Epithelial cell of esophagus (primary cell): ENCODE data around the gene BBOX1.

Experiments used
- DNase-seq: peaks from one replicate; pipeline ENCODE4 v3.0.0; 2010; ENCODE audit warnings: low read depth
- H3K4me3 ChIP-seq: 2 replicates; pipeline ENCODE4 v1.5.1; 2011; ENCODE audit warnings: mild to moderate bottlenecking, low read length, control low read depth
- TF ChIP-seq, protein P1 (sequence below): IDR thresholded peaks from 2 replicates; pipeline ENCODE4 v1.5.1; 2011; ENCODE audit warnings: low read depth, mild to moderate bottlenecking, low read length, control low read depth, inconsistent platforms; ENCODE audit not compliant: insufficient read depth; ENCODE audit errors: missing control alignments

Gene BBOX1

GRCh38 chr11:27046956-27047355, 6.3 kb downstream of the BBOX1 start:
- no peak overlapping the region for H3K4me3 ChIP-seq
- DNase-seq: peak; percentile 84
- TF ChIP-seq, protein P1, sequence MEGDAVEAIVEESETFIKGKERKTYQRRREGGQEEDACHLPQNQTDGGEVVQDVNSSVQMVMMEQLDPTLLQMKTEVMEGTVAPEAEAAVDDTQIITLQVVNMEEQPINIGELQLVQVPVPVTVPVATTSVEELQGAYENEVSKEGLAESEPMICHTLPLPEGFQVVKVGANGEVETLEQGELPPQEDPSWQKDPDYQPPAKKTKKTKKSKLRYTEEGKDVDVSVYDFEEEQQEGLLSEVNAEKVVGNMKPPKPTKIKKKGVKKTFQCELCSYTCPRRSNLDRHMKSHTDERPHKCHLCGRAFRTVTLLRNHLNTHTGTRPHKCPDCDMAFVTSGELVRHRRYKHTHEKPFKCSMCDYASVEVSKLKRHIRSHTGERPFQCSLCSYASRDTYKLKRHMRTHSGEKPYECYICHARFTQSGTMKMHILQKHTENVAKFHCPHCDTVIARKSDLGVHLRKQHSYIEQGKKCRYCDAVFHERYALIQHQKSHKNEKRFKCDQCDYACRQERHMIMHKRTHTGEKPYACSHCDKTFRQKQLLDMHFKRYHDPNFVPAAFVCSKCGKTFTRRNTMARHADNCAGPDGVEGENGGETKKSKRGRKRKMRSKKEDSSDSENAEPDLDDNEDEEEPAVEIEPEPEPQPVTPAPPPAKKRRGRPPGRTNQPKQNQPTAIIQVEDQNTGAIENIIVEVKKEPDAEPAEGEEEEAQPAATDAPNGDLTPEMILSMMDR: no peak

DNA sequence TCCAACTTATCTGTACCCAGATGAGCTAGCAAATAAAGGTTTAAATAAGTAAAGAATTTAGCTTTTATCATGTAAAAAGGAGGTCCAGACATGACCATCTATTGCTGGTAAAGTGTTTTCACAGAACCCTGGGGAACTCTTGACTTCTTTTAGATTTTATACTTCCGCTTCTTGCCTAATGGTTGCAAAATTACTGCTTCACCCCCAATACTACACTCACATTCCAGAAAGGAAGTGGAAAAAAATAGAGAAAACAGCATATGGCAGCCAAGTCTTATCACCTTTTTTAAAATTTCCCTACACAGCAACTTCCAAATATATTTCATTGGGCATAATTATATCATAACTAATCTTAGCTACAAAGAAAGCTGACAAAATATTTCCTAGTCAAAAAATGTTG, 12.1 kb downstream of the BBOX1 start:
- no peak overlapping the region for H3K4me3 ChIP-seq
- TF ChIP-seq, protein P1: no peak
- no peak for DNase-seq

GRCh38 chr11:27055065-27055682, 14.6 kb downstream of the BBOX1 start:
- DNase-seq: peak; percentile 48
- no peak overlapping the region for H3K4me3 ChIP-seq
- TF ChIP-seq, protein P1: no peak

GRCh38 chr11:27057091-27057780, 16.6 kb downstream of the BBOX1 start:
- TF ChIP-seq, protein P1: no peak
- no peak overlapping the region for H3K4me3 ChIP-seq
- no peak for DNase-seq

DNA sequence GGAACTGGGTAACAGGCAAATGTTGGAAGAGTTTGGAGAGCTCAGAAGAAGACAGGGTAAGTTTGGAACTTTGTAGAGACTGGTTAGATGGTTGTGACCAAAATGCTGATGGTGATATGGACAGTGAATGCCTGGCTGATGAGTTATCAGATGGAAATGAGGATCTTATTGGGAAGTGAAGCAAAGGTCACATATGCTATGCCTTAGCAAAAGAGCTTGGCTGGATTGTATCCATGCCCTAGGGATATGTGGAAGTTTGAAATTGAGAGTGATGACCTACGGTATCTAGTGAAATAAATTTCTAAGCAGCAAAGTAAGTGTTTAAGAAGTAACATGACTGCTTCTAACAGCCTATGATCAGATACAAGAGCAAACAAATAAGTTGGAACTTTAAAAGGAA, 17.8 kb downstream of the BBOX1 start:
- H3K4me3 ChIP-seq: no peak overlapping the region
- TF ChIP-seq, protein P1: no peak
- DNase-seq: no peak

- H3K4me3 ChIP-seq: no peak overlapping the region
- TF ChIP-seq, protein P1: no peak
- no peak for DNase-seq
Measured at GRCh38 chr11:27059431-27059830, 18.8 kb downstream of the BBOX1 start.
